Measurements from ENCODE around the gene GPC6.

GRCh38 chr13:93230261-93230855 is 3.8 kb downstream of the GPC6 start:
- TF ChIP-seq CTCF (IDR thresholded peaks at IDR 0.05) (no peak), POLR2A (IDR thresholded peaks at IDR 0.05) (no peak), POLR2AphosphoS5 (IDR thresholded peaks at IDR 0.05) (no peak), EP300 (IDR thresholded peaks at IDR 0.05) (no peak)
